Loucy (cell line): Measurements from ENCODE around the gene RBMS3.
"Not testable (repeated sequence)": the region's sequence is repeated elsewhere in the genome, so short reads cannot be mapped to it uniquely, and the experiment has no call there.

Experiments
- H2AFZ ChIP-seq: fragments of 200-600 bp; sonication (generic); 2 replicates; pipeline ENCODE4 v1.6.0; 2016; ENCODE audit warnings: antibody characterized with exemption, mild to moderate bottlenecking, low read length, moderate library complexity
- H3F3A ChIP-seq: fragments of 200-600 bp; 2 replicates; pipeline ENCODE4 v1.6.0; 2016; ENCODE audit warnings: antibody characterized with exemption, low read depth, mild to moderate bottlenecking
- H3K27me3 ChIP-seq: fragments of 200-600 bp; sonication (generic); 2 replicates; pipeline ENCODE4 v1.6.1; 2014; ENCODE audit warnings: low read length, mild to moderate bottlenecking; ENCODE audit not compliant: insufficient read depth, poor library complexity, severe bottlenecking
- H3K36me3 ChIP-seq: fragments of 200-600 bp; sonication (generic); 2 replicates; pipeline ENCODE4 v1.6.1; 2016; ENCODE audit warnings: low read length; ENCODE audit not compliant: insufficient read depth
- H3K4me1 ChIP-seq: fragments of 200-600 bp; sonication (generic); 2 replicates; pipeline ENCODE4 v1.5.1; 2014; ENCODE audit warnings: low read length, mild to moderate bottlenecking; ENCODE audit not compliant: insufficient read depth, poor library complexity, severe bottlenecking
- H3K4me2 ChIP-seq: fragments of 200-600 bp; sonication (generic); 2 replicates; pipeline ENCODE4 v1.6.0; 2014; ENCODE audit warnings: antibody characterized with exemption, low read length, low read depth, mild to moderate bottlenecking; ENCODE audit not compliant: poor library complexity, severe bottlenecking
- H3K4me3 ChIP-seq: fragments of 200-600 bp; sonication (generic); 2 replicates; pipeline ENCODE4 v1.5.1; 2014; ENCODE audit warnings: low read length, mild to moderate bottlenecking, mixed read lengths; ENCODE audit not compliant: poor library complexity, severe bottlenecking
- H3K79me2 ChIP-seq: fragments of 200-600 bp; sonication (generic); 2 replicates; pipeline ENCODE4 v1.6.1; 2014; ENCODE audit warnings: low read length; ENCODE audit not compliant: insufficient read depth
- H3K9ac ChIP-seq: fragments of 200-600 bp; sonication (generic); 2 replicates; pipeline ENCODE4 v1.6.0; 2014; ENCODE audit warnings: mild to moderate bottlenecking, low read depth, low read length, moderate library complexity; ENCODE audit not compliant: poor library complexity, severe bottlenecking
- H3K9me2 ChIP-seq: fragments of 200-600 bp; sonication (generic); replicated peaks from 2 replicates; pipeline ENCODE4 v1.6.1; 2016; ENCODE audit warnings: low read depth, low read length, mixed read lengths
- H3K9me3 ChIP-seq: fragments of 200-600 bp; sonication (generic); 2 replicates; pipeline ENCODE4 v1.6.1; 2014; ENCODE audit warnings: mild to moderate bottlenecking, antibody characterized with exemption, low read length, low read depth; ENCODE audit not compliant: insufficient read depth
- H4K20me1 ChIP-seq: fragments of 200-600 bp; sonication (generic); 2 replicates; pipeline ENCODE4 v1.6.0; 2014; ENCODE audit warnings: antibody characterized with exemption, low read length, mild to moderate bottlenecking; ENCODE audit not compliant: insufficient read depth, poor library complexity, severe bottlenecking
- EZH2phosphoT487 ChIP-seq: fragments of 200-600 bp; IDR thresholded peaks from 2 replicates; pipeline ENCODE4 v1.6.1; 2018; ENCODE audit warnings: antibody characterized with exemption, mild to moderate bottlenecking, moderate library complexity, borderline replicate concordance
- TF ChIP-seq, protein P1 (sequence below): fragments of 200-600 bp; sonication (generic); conservative IDR thresholded peaks from 2 replicates; pipeline ENCODE4 v1.5.1; 2014; ENCODE audit warnings: mild to moderate bottlenecking, antibody characterized with exemption, low read length

RBMS3 gene

DNA sequence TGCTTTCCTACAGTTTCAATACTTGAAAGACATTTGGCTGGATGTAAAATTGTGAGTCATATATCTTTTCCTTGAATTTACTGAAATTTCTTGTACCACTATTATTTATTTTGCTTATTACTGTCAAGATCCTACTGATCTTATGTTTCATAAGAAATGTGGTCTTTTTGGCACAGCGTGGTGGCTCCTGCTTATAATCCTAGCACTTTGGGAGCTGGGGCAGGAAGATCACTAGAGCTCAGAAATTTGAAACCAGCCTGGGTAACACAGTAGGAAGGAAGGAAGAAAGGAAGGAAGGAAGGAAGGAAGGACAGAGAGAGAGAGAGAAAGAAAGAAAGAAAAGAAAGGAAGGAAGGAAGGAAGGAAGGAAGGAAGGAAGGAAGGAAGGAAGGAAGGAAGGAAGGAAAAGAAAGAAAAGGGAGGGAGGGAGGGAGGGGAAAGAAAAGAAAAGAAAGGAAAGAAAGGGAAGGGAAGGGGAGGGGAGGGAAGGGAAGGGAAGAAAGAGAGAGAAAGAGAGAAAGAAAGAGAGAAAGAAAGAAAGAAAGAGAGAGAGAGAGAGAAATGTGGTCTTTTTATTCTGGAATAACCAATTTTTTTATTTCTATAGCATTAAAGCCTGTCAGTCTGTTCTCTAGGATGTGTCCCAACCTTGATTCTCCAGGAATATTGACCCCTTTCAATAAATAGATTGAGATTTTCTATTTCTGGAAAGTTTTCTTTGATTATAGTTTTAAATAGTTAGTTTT, 753.5 kb downstream of the RBMS3 start:
- Histone ChIP-seq H3F3A (no peaks in the 10 kb centered on the region), H4K20me1 (no peaks in the 10 kb centered on the region), H3K4me2 (no peak overlapping the region), H3K79me2 (no peaks in the 10 kb centered on the region), H3K27me3 (no peaks in the 10 kb centered on the region), H3K4me3 (no peak overlapping the region), H3K9ac (no peak overlapping the region), H3K36me3 (no peaks in the 10 kb centered on the region), H2AFZ (no peak overlapping the region), H3K4me1 (no peaks in the 10 kb centered on the region), H3K9me2 (no peaks in the 10 kb centered on the region), H3K9me3 (no peaks in the 10 kb centered on the region)
- no peak for TF ChIP-seq EZH2phosphoT487
- TF ChIP-seq, protein P1, sequence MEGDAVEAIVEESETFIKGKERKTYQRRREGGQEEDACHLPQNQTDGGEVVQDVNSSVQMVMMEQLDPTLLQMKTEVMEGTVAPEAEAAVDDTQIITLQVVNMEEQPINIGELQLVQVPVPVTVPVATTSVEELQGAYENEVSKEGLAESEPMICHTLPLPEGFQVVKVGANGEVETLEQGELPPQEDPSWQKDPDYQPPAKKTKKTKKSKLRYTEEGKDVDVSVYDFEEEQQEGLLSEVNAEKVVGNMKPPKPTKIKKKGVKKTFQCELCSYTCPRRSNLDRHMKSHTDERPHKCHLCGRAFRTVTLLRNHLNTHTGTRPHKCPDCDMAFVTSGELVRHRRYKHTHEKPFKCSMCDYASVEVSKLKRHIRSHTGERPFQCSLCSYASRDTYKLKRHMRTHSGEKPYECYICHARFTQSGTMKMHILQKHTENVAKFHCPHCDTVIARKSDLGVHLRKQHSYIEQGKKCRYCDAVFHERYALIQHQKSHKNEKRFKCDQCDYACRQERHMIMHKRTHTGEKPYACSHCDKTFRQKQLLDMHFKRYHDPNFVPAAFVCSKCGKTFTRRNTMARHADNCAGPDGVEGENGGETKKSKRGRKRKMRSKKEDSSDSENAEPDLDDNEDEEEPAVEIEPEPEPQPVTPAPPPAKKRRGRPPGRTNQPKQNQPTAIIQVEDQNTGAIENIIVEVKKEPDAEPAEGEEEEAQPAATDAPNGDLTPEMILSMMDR = no peak

DNA sequence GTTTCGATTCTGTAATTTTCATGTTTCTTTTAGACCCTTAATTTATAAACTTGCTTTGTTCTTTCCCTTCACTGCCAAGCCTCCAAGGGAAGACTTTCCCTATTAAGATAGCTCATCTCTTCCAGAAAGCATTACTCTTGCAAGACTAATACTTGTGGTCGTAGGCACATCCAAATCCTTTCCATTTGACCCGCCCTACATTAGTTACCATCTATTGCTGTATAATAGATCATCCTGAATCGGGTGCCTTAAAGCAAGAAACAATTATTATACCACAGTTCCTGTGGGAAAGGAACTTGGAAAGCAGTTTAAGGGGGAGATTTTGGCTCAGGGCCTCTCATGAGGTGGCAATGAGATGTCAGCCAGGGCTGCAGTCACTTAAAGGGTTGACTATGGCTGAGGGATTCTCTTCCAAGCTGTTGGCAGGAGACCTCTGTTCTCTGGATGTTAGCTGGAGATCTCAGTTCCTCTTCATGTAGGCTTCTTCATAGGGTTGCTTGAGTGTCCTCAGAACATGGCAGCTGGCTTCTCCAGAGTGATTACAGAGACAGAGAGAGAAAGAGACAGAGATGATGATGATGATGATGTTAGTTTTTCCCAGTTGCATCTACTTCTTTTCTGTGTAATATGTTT, 755.2 kb downstream of the RBMS3 start:
- no peaks in the 10 kb centered on the region for H3K27me3 ChIP-seq
- no peaks in the 10 kb centered on the region for H3K9me3 ChIP-seq
- TF ChIP-seq, protein P1 = no peak
- no peak for TF ChIP-seq EZH2phosphoT487
- no peak overlapping the region for H3K4me2 ChIP-seq
- H2AFZ ChIP-seq = no peak overlapping the region
- H3K4me3 ChIP-seq = no peak overlapping the region
- H3K4me1 ChIP-seq = no peaks in the 10 kb centered on the region
- H3F3A ChIP-seq = no peaks in the 10 kb centered on the region
- H3K79me2 ChIP-seq = no peaks in the 10 kb centered on the region
- no peaks in the 10 kb centered on the region for H3K9me2 ChIP-seq
- no peaks in the 10 kb centered on the region for H4K20me1 ChIP-seq
- H3K9ac ChIP-seq = no peak overlapping the region
- no peaks in the 10 kb centered on the region for H3K36me3 ChIP-seq

DNA sequence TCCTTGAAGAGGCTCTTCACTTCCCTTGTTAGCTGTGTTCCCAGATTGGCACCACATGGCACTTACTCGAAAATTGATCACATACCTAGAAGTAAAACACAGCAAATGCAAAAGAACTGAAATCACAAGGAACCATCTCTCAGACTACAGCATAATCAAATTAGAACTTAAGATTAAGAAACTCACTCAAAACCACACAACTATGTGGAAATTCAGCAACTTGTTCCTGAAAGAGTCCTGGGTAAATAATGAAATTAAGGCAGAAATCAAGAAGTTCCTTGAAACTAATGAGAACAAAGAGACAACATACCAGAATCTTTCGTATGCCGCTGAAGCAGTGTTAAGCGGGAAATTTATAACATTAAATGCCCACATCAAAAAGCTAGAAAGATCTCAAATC, 759.3 kb downstream of the RBMS3 start:
- H3K9me3 ChIP-seq = no peaks in the 10 kb centered on the region
- peaks cover 6% of the 10 kb centered on the region for H3K4me1 ChIP-seq

DNA sequence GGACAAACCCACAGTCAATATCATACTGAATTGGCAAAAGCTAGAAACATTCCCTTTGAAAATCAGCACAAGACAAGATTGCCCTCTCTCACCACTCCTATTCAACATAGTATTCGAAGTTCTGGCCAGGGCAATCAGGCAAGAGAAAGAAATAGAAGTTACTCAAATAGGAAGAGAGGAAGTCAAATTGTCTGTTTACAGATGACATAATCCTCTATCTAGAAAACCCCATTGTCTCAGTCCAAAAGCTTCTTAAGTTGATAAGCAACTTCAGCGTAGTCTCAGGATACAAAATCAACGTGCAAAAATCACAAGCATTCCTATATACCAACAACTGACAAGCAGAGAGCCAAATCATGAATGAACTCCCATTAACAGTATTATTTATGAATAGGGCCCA, 760.6 kb downstream of the RBMS3 start:
- not testable (repeated sequence) for H3K4me1 ChIP-seq, H3K36me3 ChIP-seq, H2AFZ ChIP-seq, H3K4me2 ChIP-seq, H4K20me1 ChIP-seq, H3K4me3 ChIP-seq, H3K9ac ChIP-seq, H3K9me2 ChIP-seq, H3K27me3 ChIP-seq, H3F3A ChIP-seq, H3K79me2 ChIP-seq, H3K9me3 ChIP-seq

More for the DNA sequence above, 759.3 kb downstream of the RBMS3 start:
- Histone ChIP-seq H3K79me2 (no peaks in the 10 kb centered on the region), H2AFZ (no peak overlapping the region), H3K4me2 (no peak overlapping the region), H3K4me3 (no peak overlapping the region), H3K36me3 (no peaks in the 10 kb centered on the region), H3F3A (no peaks in the 10 kb centered on the region), H3K9me2 (no peaks in the 10 kb centered on the region), H3K9ac (no peak overlapping the region), H4K20me1 (no peaks in the 10 kb centered on the region), H3K27me3 (no peaks in the 10 kb centered on the region)
- no peak for TF ChIP-seq EZH2phosphoT487
- TF ChIP-seq, protein P1 = no peak
